Measurements from ENCODE around the gene TLX2. TPM values are rescaled to one million over a fixed set of nuclear protein-coding genes. Genes with fewer than 3 reads are reported as not detected.

TLX2 gene
- total and polyA plus RNA-seq, 2 of the 13 experiments (the other 11 are each of a cell fraction or from before 2014, with no cell fraction given), result 0.05 to 0.20 TPM

DNA sequence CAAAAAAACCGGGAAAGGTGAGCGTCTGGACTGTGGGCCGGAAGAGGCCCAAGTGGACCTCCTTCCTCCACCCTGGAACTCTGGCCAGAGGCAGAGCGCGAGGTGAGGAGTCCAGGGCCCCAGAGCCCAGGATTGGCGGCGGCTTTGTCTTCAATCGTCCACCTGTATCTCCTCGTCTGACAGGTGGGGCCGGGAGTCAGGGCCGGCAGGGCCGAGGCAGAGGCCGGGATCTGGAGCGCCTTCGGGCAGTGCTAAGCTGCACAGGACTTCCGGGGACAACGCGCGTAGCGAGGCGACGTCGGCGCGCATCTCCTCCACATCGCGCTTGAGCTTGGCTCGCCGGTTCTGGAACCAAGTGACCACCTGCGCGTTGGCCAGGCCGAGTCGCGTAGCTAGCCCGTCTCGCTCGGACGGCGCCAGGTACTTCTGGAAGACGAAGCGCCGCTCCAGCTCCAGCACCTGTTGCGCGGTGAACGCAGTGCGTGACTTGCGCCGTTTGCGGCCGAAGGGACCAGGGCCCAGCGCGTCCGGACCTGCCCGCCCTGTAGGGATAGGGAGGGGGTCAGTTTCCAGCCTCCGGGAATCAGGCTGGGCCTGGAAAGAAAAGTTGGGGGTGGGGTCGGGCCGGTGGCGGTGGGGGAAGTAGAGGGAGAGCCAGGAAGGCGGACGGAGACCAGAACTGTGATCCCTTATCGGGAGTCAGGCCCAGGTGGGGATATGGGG lies 16.3 kb upstream of the TLX2 start (continued):
- TF ChIP-seq, protein P1, sequence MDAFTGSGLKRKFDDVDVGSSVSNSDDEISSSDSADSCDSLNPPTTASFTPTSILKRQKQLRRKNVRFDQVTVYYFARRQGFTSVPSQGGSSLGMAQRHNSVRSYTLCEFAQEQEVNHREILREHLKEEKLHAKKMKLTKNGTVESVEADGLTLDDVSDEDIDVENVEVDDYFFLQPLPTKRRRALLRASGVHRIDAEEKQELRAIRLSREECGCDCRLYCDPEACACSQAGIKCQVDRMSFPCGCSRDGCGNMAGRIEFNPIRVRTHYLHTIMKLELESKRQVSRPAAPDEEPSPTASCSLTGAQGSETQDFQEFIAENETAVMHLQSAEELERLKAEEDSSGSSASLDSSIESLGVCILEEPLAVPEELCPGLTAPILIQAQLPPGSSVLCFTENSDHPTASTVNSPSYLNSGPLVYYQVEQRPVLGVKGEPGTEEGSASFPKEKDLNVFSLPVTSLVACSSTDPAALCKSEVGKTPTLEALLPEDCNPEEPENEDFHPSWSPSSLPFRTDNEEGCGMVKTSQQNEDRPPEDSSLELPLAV (CRISPR knock-in tag; conservative IDR thresholded peaks at IDR 0.05; ENCODE audit: low read depth), result 0 out of 2 replicates have a peak, but pooled peaks have one; percentile 44
- 0 out of 2 replicates have a peak, but pooled peaks have one; percentile 48 for TF ChIP-seq MTERF4 (CRISPR knock-in tag; IDR thresholded peaks at IDR 0.05)
- no peak; the same call in 1 of the 2 replicates for TF ChIP-seq NCOA1 (CRISPR knock-in tag; IDR thresholded peaks at IDR 0.05)
- TF ChIP-seq ZSCAN29 (CRISPR knock-in tag; conservative IDR thresholded peaks at IDR 0.05), result no peak
- TF ChIP-seq ZNF576 (CRISPR knock-in tag; IDR thresholded peaks at IDR 0.05), result no peak
- TF ChIP-seq PAWR (CRISPR knock-in tag; IDR thresholded peaks at IDR 0.05; ENCODE audit: borderline replicate concordance), result peak; percentile 22; the same call in 1 of the 2 replicates
- TF ChIP-seq NPAS2 (CRISPR knock-in tag; IDR thresholded peaks at IDR 0.05; ENCODE audit: borderline replicate concordance), result no peak
- TF ChIP-seq ZNF720 (CRISPR knock-in tag; IDR thresholded peaks at IDR 0.05), result no peak
- peak; percentile 32; the same call in 1 of the 2 replicates for TF ChIP-seq PHF20 (CRISPR knock-in tag; IDR thresholded peaks at IDR 0.05)
- TF ChIP-seq HNF1A (IDR thresholded peaks at IDR 0.05; ENCODE audit: low read depth), result no peak
- 0 out of 2 replicates have a peak, but pooled peaks have one; percentile 12 for TF ChIP-seq HNF1A (CRISPR knock-in tag; IDR thresholded peaks at IDR 0.05; ENCODE audit: borderline replicate concordance)
- TF ChIP-seq DMAP1 (CRISPR knock-in tag; IDR thresholded peaks at IDR 0.05), result peak; percentile 33
- TF ChIP-seq, protein P2, sequence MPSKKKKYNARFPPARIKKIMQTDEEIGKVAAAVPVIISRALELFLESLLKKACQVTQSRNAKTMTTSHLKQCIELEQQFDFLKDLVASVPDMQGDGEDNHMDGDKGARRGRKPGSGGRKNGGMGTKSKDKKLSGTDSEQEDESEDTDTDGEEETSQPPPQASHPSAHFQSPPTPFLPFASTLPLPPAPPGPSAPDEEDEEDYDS (CRISPR knock-in tag; IDR thresholded peaks at IDR 0.05), result no peak
- TF ChIP-seq ZNF816 (CRISPR knock-in tag; IDR thresholded peaks at IDR 0.05; ENCODE audit: borderline replicate concordance), result peak; percentile 20; the same call in 1 of the 2 replicates
- TF ChIP-seq, protein P3, sequence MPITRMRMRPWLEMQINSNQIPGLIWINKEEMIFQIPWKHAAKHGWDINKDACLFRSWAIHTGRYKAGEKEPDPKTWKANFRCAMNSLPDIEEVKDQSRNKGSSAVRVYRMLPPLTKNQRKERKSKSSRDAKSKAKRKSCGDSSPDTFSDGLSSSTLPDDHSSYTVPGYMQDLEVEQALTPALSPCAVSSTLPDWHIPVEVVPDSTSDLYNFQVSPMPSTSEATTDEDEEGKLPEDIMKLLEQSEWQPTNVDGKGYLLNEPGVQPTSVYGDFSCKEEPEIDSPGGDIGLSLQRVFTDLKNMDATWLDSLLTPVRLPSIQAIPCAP (CRISPR knock-in tag; IDR thresholded peaks at IDR 0.05; ENCODE audit: low read depth), result no peak
- TF ChIP-seq SALL1 (CRISPR knock-in tag; IDR thresholded peaks at IDR 0.05), result peak; percentile 24; the same call in 1 of the 2 replicates
- no peak for TF ChIP-seq ZFP1 (CRISPR knock-in tag; IDR thresholded peaks at IDR 0.05)
- no peak for TF ChIP-seq SIN3B (IDR thresholded peaks at IDR 0.05; ENCODE audit: low read length)
- no peak for TF ChIP-seq ZNF333 (CRISPR knock-in tag; IDR thresholded peaks at IDR 0.05; ENCODE audit: borderline replicate concordance)
- TF ChIP-seq TERF1 (CRISPR knock-in tag; IDR thresholded peaks at IDR 0.05), result no peak

Data from HepG2 (cell line).